ENCODE measurements around the gene SNAPC4. TPM values are rescaled to one million over a fixed set of nuclear protein-coding genes. Genes with fewer than 3 reads are reported as not detected.
"Not testable (repeated sequence)": the region's sequence is repeated elsewhere in the genome, so short reads cannot be mapped to it uniquely, and the experiment has no call there.

SNAPC4 gene
- polyA plus RNA-seq, 10 donors, result 4.6 to 6.4 (median 5.2) TPM

GRCh38 chr9:136358016-136358415 is 42.0 kb downstream of the SNAPC4 start:
- no peak for DNase-seq

- DNase-seq, result no peak
These were observed 42.7 kb downstream of the SNAPC4 start for GRCh38 chr9:136357202-136357725.

- DNase-seq, result no peak
These were observed 44.1 kb downstream of the SNAPC4 start for GRCh38 chr9:136355616-136356557.

- peak in 1 of 3 donors; percentile 58 for DNase-seq
These were observed 45.3 kb downstream of the SNAPC4 start for GRCh38 chr9:136354592-136355085.

- DNase-seq, result no peak
These were observed 46.0 kb downstream of the SNAPC4 start for GRCh38 chr9:136353757-136354488.

GRCh38 chr9:136353088-136353487 is 46.9 kb downstream of the SNAPC4 start:
- DNase-seq, result no peak

- DNase-seq, result no peak
These were observed 47.3 kb downstream of the SNAPC4 start for GRCh38 chr9:136352682-136353081.

GRCh38 chr9:136351868-136352267 is 48.1 kb downstream of the SNAPC4 start:
- not testable (repeated sequence) for DNase-seq

- no peak for DNase-seq
These were observed 48.6 kb downstream of the SNAPC4 start for GRCh38 chr9:136351252-136351800.

Other genes starting within 250 kb of the SNAPC4 start
- under 1 TPM in 2 of 10 donors, not detected in 8; 0.07 to 0.28 TPM for gene LHX3, start 195.0 kb downstream of the SNAPC4 start, polyA plus RNA-seq (ENCODE audit: insufficient read length in 10 of 10)
- gene QSOX2, start 154.4 kb downstream of the SNAPC4 start, polyA plus RNA-seq (ENCODE audit: insufficient read length in 10 of 10), result 10 to 100 TPM in 1 of 10 donors, 1 to 10 TPM in 9; 5.5 to 11.9 (median 8.0) TPM
- gene CCDC187, start 96.1 kb downstream of the SNAPC4 start, polyA plus RNA-seq (ENCODE audit: insufficient read length in 10 of 10), result under 1 TPM in 9 of 10 donors, not detected in 1; 0.03 to 0.17 (median 0.06) TPM
- 10 to 100 TPM; 15.9 to 30.8 (median 21.0) TPM for gene GPSM1, start 72.6 kb downstream of the SNAPC4 start, polyA plus RNA-seq (ENCODE audit: insufficient read length in 10 of 10)
- gene DNLZ, start 36.4 kb downstream of the SNAPC4 start, polyA plus RNA-seq (ENCODE audit: insufficient read length in 10 of 10), result 10 to 100 TPM in 5 of 10 donors, 1 to 10 TPM in 5; 5.0 to 16.2 (median 10.2) TPM
- 1 to 10 TPM in 8 of 10 donors, under 1 TPM in 2; 0.52 to 2.0 (median 1.3) TPM for gene CARD9, start 26.5 kb downstream of the SNAPC4 start, polyA plus RNA-seq (ENCODE audit: insufficient read length in 10 of 10)
- gene ENTR1, start 10.4 kb upstream of the SNAPC4 start, polyA plus RNA-seq (ENCODE audit: insufficient read length in 10 of 10), result 10 to 100 TPM; 22.4 to 35.6 (median 30.1) TPM
- 10 to 100 TPM; 32.4 to 44.0 (median 37.8) TPM for gene PMPCA, start 10.5 kb upstream of the SNAPC4 start, polyA plus RNA-seq (ENCODE audit: insufficient read length in 10 of 10)
- gene INPP5E, start 39.7 kb upstream of the SNAPC4 start, polyA plus RNA-seq (ENCODE audit: insufficient read length in 10 of 10), result 10 to 100 TPM in 6 of 10 donors, 1 to 10 TPM in 4; 7.4 to 12.8 (median 10.4) TPM
- 10 to 100 TPM; 31.4 to 50.7 (median 37.5) TPM for gene SEC16A, start 82.9 kb upstream of the SNAPC4 start, polyA plus RNA-seq (ENCODE audit: insufficient read length in 10 of 10)
- 10 to 100 TPM; 16.5 to 34.7 (median 21.4) TPM for gene NOTCH1, start 145.9 kb upstream of the SNAPC4 start, polyA plus RNA-seq (ENCODE audit: insufficient read length in 10 of 10)